K562 (cell line): Measurements from ENCODE around the gene PFDN2.

Experiments used
- ATF3 ChIP-seq, 2 experiments: fragments of 450-650 bp in 1 of 2; sonication (generic) in 1 of 2; formaldehyde crosslinking in 1 of 2; IDR thresholded peaks in 1 of 2; conservative IDR thresholded peaks in 1 of 2; 2 replicates each; pipeline versions ENCODE4 v1.6.1 to v1.8.1; 2016 to 2023; ENCODE audit warnings: mild to moderate bottlenecking in 2 of 2, moderate library complexity in 2 of 2, inconsistent platforms in 1 of 2, missing genetic modification reagents in 1 of 2
- CTCF ChIP-seq, 3 experiments: IDR thresholded peaks in 2 of 3; conservative IDR thresholded peaks in 1 of 3; 2 replicates each; pipeline ENCODE4 v1.5.1; 2011 to 2012; ENCODE audit warnings: low read length in 3 of 3, mild to moderate bottlenecking in 3 of 3, control low read depth in 2 of 3, improper control_type of control experiment in 1 of 3, inconsistent platforms in 1 of 3, low read depth in 1 of 3, mixed read lengths in 1 of 3, moderate library complexity in 1 of 3; ENCODE audit not compliant: insufficient read depth in 2 of 3
- DEAF1 ChIP-seq: fragments of 450-650 bp; formaldehyde crosslinking; IDR thresholded peaks from 2 replicates; pipeline ENCODE4 v1.4.0; 2020; ENCODE audit warnings: mild to moderate bottlenecking, moderate library complexity
- EP300 ChIP-seq: IDR thresholded peaks from 2 replicates; pipeline ENCODE4 v1.6.1; 2012; ENCODE audit warnings: low read length, improper control_type of control experiment
- EZH2 ChIP-seq: IDR thresholded peaks from 2 replicates; pipeline ENCODE4 v1.6.1; 2012; ENCODE audit warnings: low read depth, mild to moderate bottlenecking, inconsistent platforms, low read length, borderline replicate concordance
- FOXJ2 ChIP-seq: fragments of 200-800 bp; sonication (Bioruptor generic); IDR thresholded peaks from 2 replicates; pipeline ENCODE4 v1.6.1; 2016; ENCODE audit warnings: missing genetic modification characterization, missing compliant biosample characterization
- NR1H2 ChIP-seq: sonication (generic); formaldehyde crosslinking; IDR thresholded peaks from 2 replicates; pipeline ENCODE4 v1.4.0; 2020; ENCODE audit warnings: mild to moderate bottlenecking, missing genetic modification reagents
- SP2 ChIP-seq: IDR thresholded peaks from 2 replicates; pipeline ENCODE4 v1.6.1; 2011; ENCODE audit warnings: mild to moderate bottlenecking, low read depth, low read length, moderate library complexity; ENCODE audit not compliant: poor library complexity, severe bottlenecking; ENCODE audit errors: extremely low read depth
- TRIM28 ChIP-seq: fragments of 450-650 bp; IDR thresholded peaks from 2 replicates; pipeline ENCODE4 v1.6.1; 2017
- USF2 ChIP-seq: sonication (generic); formaldehyde crosslinking; IDR thresholded peaks from 2 replicates; pipeline ENCODE4 v1.5.0; 2020; ENCODE audit warnings: missing genetic modification reagents
- ZNF263 ChIP-seq: sonication (generic); formaldehyde crosslinking; IDR thresholded peaks from 2 replicates; pipeline ENCODE4 v1.8.0; 2022; ENCODE audit warnings: mild to moderate bottlenecking, missing genetic modification reagents, borderline replicate concordance
- ZNF76 ChIP-seq: fragments of 250-450 bp; sonication (Bioruptor Pico); IDR thresholded peaks from 2 replicates; pipeline ENCODE4 v1.4.0; 2020; ENCODE audit warnings: mild to moderate bottlenecking, moderate library complexity, borderline replicate concordance

GRCh38 chr1:161082483-161082882, 35.4 kb downstream of the PFDN2 start:
- TF ChIP-seq DEAF1 (no peak), TRIM28 (no peak), USF2 (no peak), CTCF (IDR thresholded peaks at IDR 0.05 in 2 of 3, conservative IDR thresholded peaks at IDR 0.05 in 1 of 3; ENCODE audit: insufficient read depth in 2 of 3, low read depth in 1 of 3, low read length in 3 of 3) (no peak), ATF3 (IDR thresholded peaks at IDR 0.05) (no peak), ATF3 (CRISPR knock-in tag; conservative IDR thresholded peaks at IDR 0.05) (no peak), SP2 (no peak), FOXJ2 (tag) (no peak), ZNF263 (no peak), ZNF76 (no peak), EZH2 (no peak), NR1H2 (CRISPR knock-in tag) (no peak), EP300 (no peak)
